ENCODE results near the gene CD3G.
"Not testable (repeated sequence)": the region's sequence is repeated elsewhere in the genome, so short reads cannot be mapped to it uniquely, and the experiment has no call there.

Gene CD3G

GRCh38 chr11:118366287-118366686 lies 22.1 kb downstream of the CD3G start:
- in situ Hi-C loops (cut with MboI; ENCODE audit: low pct_unique_long_range_greater_than_20kb, low sequenced_read_pairs): no loop called here
- DNase-seq: no peak

- DNase-seq: no peak
- in situ Hi-C loops (cut with MboI; ENCODE audit: low pct_unique_long_range_greater_than_20kb, low sequenced_read_pairs): no loop called here
These were observed 26.6 kb downstream of the CD3G start for GRCh38 chr11:118370774-118371173.

GRCh38 chr11:118373263-118373662 lies 29.1 kb downstream of the CD3G start:
- in situ Hi-C loops (cut with MboI; ENCODE audit: low pct_unique_long_range_greater_than_20kb, low sequenced_read_pairs): no loop called here
- DNase-seq: no peak

GRCh38 chr11:118373871-118374270 lies 29.7 kb downstream of the CD3G start:
- in situ Hi-C loops (cut with MboI; ENCODE audit: low pct_unique_long_range_greater_than_20kb, low sequenced_read_pairs): no loop called here
- DNase-seq: no peak

GRCh38 chr11:118374729-118375128 lies 30.6 kb downstream of the CD3G start:
- in situ Hi-C loops (cut with MboI; ENCODE audit: low pct_unique_long_range_greater_than_20kb, low sequenced_read_pairs): no loop called here
- DNase-seq: no peak

GRCh38 chr11:118375978-118376377 lies 31.8 kb downstream of the CD3G start:
- in situ Hi-C loops (cut with MboI; ENCODE audit: low pct_unique_long_range_greater_than_20kb, low sequenced_read_pairs): no loop called here
- DNase-seq: no peak

- no peak for DNase-seq
- in situ Hi-C loops (cut with MboI; ENCODE audit: low pct_unique_long_range_greater_than_20kb, low sequenced_read_pairs): no loop called here
These were observed 35.4 kb downstream of the CD3G start for GRCh38 chr11:118379497-118379896.

- DNase-seq: no peak
- in situ Hi-C loops (cut with MboI; ENCODE audit: low pct_unique_long_range_greater_than_20kb, low sequenced_read_pairs): no loop called here
These were observed 36.4 kb downstream of the CD3G start for GRCh38 chr11:118380571-118380970.

- in situ Hi-C loops (cut with MboI; ENCODE audit: low pct_unique_long_range_greater_than_20kb, low sequenced_read_pairs): no loop called here
- DNase-seq: no peak
These were observed 38.8 kb downstream of the CD3G start for GRCh38 chr11:118382954-118383353.

GRCh38 chr11:118383657-118384056 lies 39.5 kb downstream of the CD3G start:
- in situ Hi-C loops (cut with MboI; ENCODE audit: low pct_unique_long_range_greater_than_20kb, low sequenced_read_pairs): no loop called here
- DNase-seq: no peak

GRCh38 chr11:118396097-118396501 lies 52.0 kb downstream of the CD3G start:
- in situ Hi-C loops (cut with MboI; ENCODE audit: low pct_unique_long_range_greater_than_20kb, low sequenced_read_pairs): no loop called here
- DNase-seq: no peak

GRCh38 chr11:118397448-118397847 lies 53.3 kb downstream of the CD3G start:
- DNase-seq: no peak
- in situ Hi-C loops (cut with MboI; ENCODE audit: low pct_unique_long_range_greater_than_20kb, low sequenced_read_pairs): no loop called here

GRCh38 chr11:118398791-118399559 lies 54.8 kb downstream of the CD3G start:
- in situ Hi-C loops (cut with MboI; ENCODE audit: low pct_unique_long_range_greater_than_20kb, low sequenced_read_pairs): no loop called here

GRCh38 chr11:118401151-118401879 lies 57.2 kb downstream of the CD3G start, which contains the start of gene ATP5MG:
ATP5MG (plus strand) TSS chr11:118401606; CDS start chr11:118401666, 60 bp downstream.
- in situ Hi-C loops (cut with MboI; ENCODE audit: low pct_unique_long_range_greater_than_20kb, low sequenced_read_pairs): no loop called here
- peak; percentile 97 for DNase-seq

More at GRCh38 chr11:118398791-118399559, 54.8 kb downstream of the CD3G start:
- no peak for DNase-seq

- in situ Hi-C loops (cut with MboI; ENCODE audit: low pct_unique_long_range_greater_than_20kb, low sequenced_read_pairs): no loop called here
These were observed 57.9 kb downstream of the CD3G start for GRCh38 chr11:118401880-118402590.

GRCh38 chr11:118402594-118402993 lies 58.5 kb downstream of the CD3G start:
- DNase-seq; in situ Hi-C loops (cut with MboI; ENCODE audit: low pct_unique_long_range_greater_than_20kb, low sequenced_read_pairs): not testable (repeated sequence)

More at GRCh38 chr11:118401880-118402590, 57.9 kb downstream of the CD3G start:
- no peak for DNase-seq
